GM23338 (cell line): Measurements from ENCODE around the gene SMIM45.

Experiments
- ATAC-seq: fragments of 200-7000 bp; cut with Tn5 transposase; 3 replicates; pipeline ENCODE4 v1.9.1; 2020
- DNase-seq: peaks from one replicate; pipeline ENCODE4 v3.0.0-alpha.2; 2015; ENCODE audit warnings: low spot score
- H2AFZ ChIP-seq: fragments of 200-600 bp; sonication (generic); 2 replicates; pipeline ENCODE4 v1.8.0; 2016; ENCODE audit warnings: antibody characterized with exemption, mild to moderate bottlenecking, moderate library complexity
- H3F3A ChIP-seq: fragments of 200-600 bp; sonication (generic); replicated peaks from 2 replicates; pipeline ENCODE4 v1.8.0; 2017; ENCODE audit warnings: antibody characterized with exemption, mixed run types, low read depth
- H3K27ac ChIP-seq: fragments of 200-600 bp; sonication (generic); 2 replicates; pipeline ENCODE4 v1.6.1; 2016; ENCODE audit warnings: low read depth
- H3K27me3 ChIP-seq: fragments of 200-600 bp; sonication (generic); 2 replicates; pipeline ENCODE4 v1.8.0; 2016; ENCODE audit warnings: mild to moderate bottlenecking, mixed run types, moderate library complexity; ENCODE audit not compliant: insufficient read depth
- H3K36me3 ChIP-seq: fragments of 200-600 bp; sonication (generic); 2 replicates; pipeline ENCODE4 v1.8.0; 2016; ENCODE audit warnings: mild to moderate bottlenecking; ENCODE audit not compliant: insufficient read depth
- H3K4me1 ChIP-seq: fragments of 200-600 bp; sonication (generic); 2 replicates; pipeline ENCODE4 v1.8.0; 2016; ENCODE audit warnings: mild to moderate bottlenecking, moderate library complexity; ENCODE audit not compliant: insufficient read depth
- H3K4me2 ChIP-seq: fragments of 200-600 bp; sonication (generic); 2 replicates; pipeline ENCODE4 v1.7.1; 2017; ENCODE audit warnings: mixed run types
- H3K4me3 ChIP-seq: fragments of 200-600 bp; sonication (generic); 2 replicates; pipeline ENCODE4 v1.6.1; 2016; ENCODE audit warnings: mixed run types
- H3K79me2 ChIP-seq: fragments of 200-600 bp; sonication (generic); replicated peaks from 2 replicates; pipeline ENCODE4 v1.8.0; 2017; ENCODE audit warnings: mild to moderate bottlenecking; ENCODE audit not compliant: insufficient read depth
- H3K9me2 ChIP-seq: fragments of 200-600 bp; sonication (generic); 2 replicates; pipeline ENCODE4 v1.8.0; 2017; ENCODE audit not compliant: insufficient read depth
- H4K20me1 ChIP-seq: fragments of 200-600 bp; sonication (generic); replicated peaks from 2 replicates; pipeline ENCODE4 v1.8.0; 2017; ENCODE audit warnings: mild to moderate bottlenecking; ENCODE audit not compliant: insufficient read depth
- H3K27ac Mint-ChIP-seq: 2 replicates; pipeline ENCODE4 v1.8.0; 2020; ENCODE audit warnings: inconsistent platforms, mild to moderate bottlenecking, moderate library complexity, mixed read lengths
- H3K27me3 Mint-ChIP-seq: 3 replicates; pipeline ENCODE4 v1.8.0; 2022; ENCODE audit warnings: low read depth, mild to moderate bottlenecking, moderate library complexity, mixed read lengths, inconsistent platforms; ENCODE audit not compliant: insufficient read depth, poor library complexity
- H3K36me3 Mint-ChIP-seq: 3 replicates; pipeline ENCODE4 v1.8.0; 2021; ENCODE audit warnings: low read depth, mild to moderate bottlenecking, inconsistent platforms, moderate library complexity, mixed read lengths
- H3K4me1 Mint-ChIP-seq: 3 replicates; pipeline ENCODE4 v1.8.0; 2020; ENCODE audit warnings: mild to moderate bottlenecking, inconsistent platforms, mixed read lengths
- H3K4me3 Mint-ChIP-seq: 3 replicates; pipeline ENCODE4 v1.8.0; 2021; ENCODE audit warnings: moderate library complexity, mild to moderate bottlenecking, inconsistent platforms, mixed read lengths
- H3K9me3 Mint-ChIP-seq: 3 replicates; pipeline ENCODE4 v1.8.0; 2020; ENCODE audit warnings: moderate library complexity, mild to moderate bottlenecking, inconsistent platforms, mixed read lengths
- CREB1 ChIP-seq: fragments of 250-450 bp; sonication (Bioruptor Pico); IDR thresholded peaks from 2 replicates; pipeline ENCODE4 v1.5.0; 2020; ENCODE audit warnings: low read depth, mild to moderate bottlenecking, moderate library complexity
- ETS1 ChIP-seq: IDR thresholded peaks from 2 replicates; pipeline ENCODE4 v1.6.1; 2016; ENCODE audit warnings: antibody characterized with exemption
- EZH2 ChIP-seq: fragments of 200-600 bp; sonication (generic); IDR thresholded peaks from one replicate; pipeline ENCODE4 v1.8.0; 2017; ENCODE audit warnings: antibody characterized with exemption, mild to moderate bottlenecking, low read depth; ENCODE audit not compliant: unreplicated experiment
- EZH2phosphoT487 ChIP-seq: fragments of 200-600 bp; sonication (generic); IDR thresholded peaks from one replicate; pipeline ENCODE4 v1.8.1; 2018; ENCODE audit warnings: antibody characterized with exemption; ENCODE audit not compliant: unreplicated experiment
- JUNB ChIP-seq: IDR thresholded peaks from one replicate; pipeline ENCODE4 v1.6.1; 2016; ENCODE audit warnings: antibody characterized with exemption; ENCODE audit not compliant: unreplicated experiment
- POLR2AphosphoS5 ChIP-seq: IDR thresholded peaks from 2 replicates; pipeline ENCODE4 v1.6.1; 2016; ENCODE audit warnings: antibody characterized with exemption, low read depth
- REST ChIP-seq: IDR thresholded peaks from one replicate; pipeline ENCODE4 v1.6.1; 2018; ENCODE audit warnings: antibody characterized with exemption; ENCODE audit not compliant: unreplicated experiment
- ZNF114 ChIP-seq: fragments of 250-450 bp; sonication (Bioruptor Pico); IDR thresholded peaks from 2 replicates; pipeline ENCODE4 v1.5.0; 2020; ENCODE audit warnings: mild to moderate bottlenecking, moderate library complexity
- ZNF331 ChIP-seq: fragments of 250-450 bp; sonication (Bioruptor Pico); IDR thresholded peaks from 2 replicates; pipeline ENCODE4 v1.5.0; 2020; ENCODE audit warnings: low read depth, mild to moderate bottlenecking, moderate library complexity
- ZNF462 ChIP-seq: fragments of 250-450 bp; sonication (Bioruptor Pico); IDR thresholded peaks from 2 replicates; pipeline ENCODE4 v1.5.0; 2020; ENCODE audit warnings: mild to moderate bottlenecking, moderate library complexity

SMIM45 gene

GRCh38 chr22:41923595-41924276, 28.2 kb upstream of the SMIM45 start:
- Mint-ChIP-seq H3K4me3 (no peak overlapping the region), H3K36me3 (no peaks in the 10 kb centered on the region; the same call in 2 of the 3 replicates), H3K27ac (no peak overlapping the region), H3K9me3 (no peaks in the 10 kb centered on the region; the same call in 2 of the 3 replicates), H3K27me3 (peaks cover 72% of the 10 kb centered on the region), H3K4me1 (peaks cover 7% of the 10 kb centered on the region)
- TF ChIP-seq ZNF114 (no peak), POLR2AphosphoS5 (no peak), JUNB (no peak), ETS1 (no peak), EZH2 (no peak), ZNF462 (CRISPR knock-in tag) (no peak), REST (no peak), EZH2phosphoT487 (no peak), CREB1 (no peak), ZNF331 (CRISPR knock-in tag) (no peak)
- H3K9me2 ChIP-seq = no peaks in the 10 kb centered on the region
- H3K4me3 ChIP-seq = no peak overlapping the region
- DNase-seq (no peak), ATAC-seq (no peak)
- H3F3A ChIP-seq = 0 out of 2 replicates have a peak, but pooled peaks cover 8% of the 10 kb centered on the region
- no peak overlapping the region for H2AFZ ChIP-seq
- H3K27me3 ChIP-seq = peaks cover 88% of the 10 kb centered on the region
- no peak overlapping the region for H3K27ac ChIP-seq
- peaks cover 15% of the 10 kb centered on the region; the same call in 1 of the 2 replicates for H3K4me1 ChIP-seq
- no peaks in the 10 kb centered on the region for H3K79me2 ChIP-seq
- H4K20me1 ChIP-seq = peaks cover 3% of the 10 kb centered on the region; the same call in 1 of the 2 replicates
- H3K4me2 ChIP-seq = no peak overlapping the region
- H3K36me3 ChIP-seq = no peaks in the 10 kb centered on the region
